Activated naive CD8-positive, alpha-beta T cell treated with anti-CD3 and anti-CD28 coated beads, Interleukin-2, amount 10 ng/mL, durations not matched to agents 7 days and 5 days (primary cell): ENCODE measurements around the gene MACROD2. TPM values are rescaled to one million over a fixed set of nuclear protein-coding genes. Genes with fewer than 3 reads are reported as not detected.
"Not testable (repeated sequence)": the region's sequence is repeated elsewhere in the genome, so short reads cannot be mapped to it uniquely, and the experiment has no call there.

ENCODE experiments used
- ATAC-seq: fragments of 150-1000 bp; cut with Tn5 transposase; one replicate; pipeline ENCODE4 v1.10.0; 2021; ENCODE audit warnings: low read depth, moderate library complexity
- POLR2A ChIA-PET: fragments of 350-600 bp; sonication (Branson Sonifier 250); formaldehyde crosslinking; loops from one replicate; lab custom pipeline; 2021; ENCODE audit warnings: antibody characterized with exemption; lab: Charles Lee
- DNase-seq: peaks from one replicate; pipeline ENCODE4 v3.0.0; 2021
- H3K27ac Mint-ChIP-seq: one replicate; pipeline ENCODE4 v1.8.0; 2022; ENCODE audit warnings: mild to moderate bottlenecking, mixed read lengths
- H3K27me3 Mint-ChIP-seq: one replicate; pipeline ENCODE4 v1.8.0; 2022; ENCODE audit warnings: mild to moderate bottlenecking, moderate library complexity, mixed read lengths
- H3K36me3 Mint-ChIP-seq: one replicate; pipeline ENCODE4 v1.8.0; 2021; ENCODE audit warnings: mild to moderate bottlenecking, mixed read lengths
- H3K4me1 Mint-ChIP-seq: one replicate; pipeline ENCODE4 v1.8.0; 2021; ENCODE audit warnings: mixed read lengths
- H3K4me3 Mint-ChIP-seq: one replicate; pipeline ENCODE4 v1.8.0; 2022; ENCODE audit warnings: mild to moderate bottlenecking, moderate library complexity, mixed read lengths
- H3K9me3 Mint-ChIP-seq: one replicate; pipeline ENCODE4 v1.8.0; 2021; ENCODE audit warnings: mixed read lengths
- total RNA-seq, 2 experiments: library from RNA; stranded (reverse); gene quantifications; one replicate each; pipeline ENCODE4 v1.2.3, GENCODE V29; 2021

The MACROD2 gene
- total RNA-seq, 2 experiments from 2014 or later: not detected

DNA sequence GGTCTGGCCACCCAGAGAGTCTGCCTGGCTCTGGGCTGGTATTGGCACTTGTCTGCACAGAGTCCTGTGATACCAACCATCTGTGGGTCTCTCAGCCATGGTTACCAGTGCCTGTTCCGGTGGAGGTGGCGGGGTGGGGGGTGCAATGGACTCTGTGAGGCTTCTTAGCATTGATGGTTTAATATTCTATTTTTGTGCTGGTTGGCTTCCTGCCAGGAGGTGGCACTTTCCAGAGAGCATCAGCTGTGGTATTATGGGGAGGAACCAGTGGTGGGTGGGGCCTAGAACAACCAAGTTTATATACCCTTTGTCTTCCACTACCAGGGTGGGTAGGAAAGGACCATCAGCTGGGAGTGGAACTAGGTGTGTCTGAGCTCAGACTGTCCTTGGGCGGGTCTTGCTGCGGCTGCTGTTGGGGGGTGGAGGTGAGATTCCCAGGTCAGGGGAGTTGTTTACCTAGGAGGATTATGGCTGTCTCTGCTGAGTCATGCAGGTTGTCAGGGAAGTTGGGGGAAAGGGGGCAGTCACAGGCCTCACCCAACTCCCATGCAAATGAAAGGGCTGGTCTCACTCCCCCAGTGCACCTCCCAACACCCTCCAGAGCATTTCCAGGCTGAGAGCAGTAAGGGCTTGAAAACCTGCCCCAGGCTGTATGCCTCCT is 224.6 kb downstream of the MACROD2 start:
- H3K36me3 Mint-ChIP-seq: no peaks in the 10 kb centered on the region
- no peak for ATAC-seq
- DNase-seq: no peak
- H3K9me3 Mint-ChIP-seq: peaks cover 6% of the 10 kb centered on the region
- H3K27me3 Mint-ChIP-seq: no peaks in the 10 kb centered on the region
- no peak overlapping the region for H3K27ac Mint-ChIP-seq
- H3K4me1 Mint-ChIP-seq: no peaks in the 10 kb centered on the region
- POLR2A ChIA-PET: no interaction called here
- no peak overlapping the region for H3K4me3 Mint-ChIP-seq

- Mint-ChIP-seq H3K9me3 (peaks cover 4% of the 10 kb centered on the region), H3K27me3 (no peaks in the 10 kb centered on the region), H3K4me3 (no peak overlapping the region), H3K36me3 (no peaks in the 10 kb centered on the region), H3K27ac (no peak overlapping the region), H3K4me1 (no peaks in the 10 kb centered on the region)
- no peak for ATAC-seq
- no peak for DNase-seq
- POLR2A ChIA-PET: no interaction called here
Measured at GRCh38 chr20:14220986-14221385, 225.7 kb downstream of the MACROD2 start.

GRCh38 chr20:14223806-14224205 is 228.5 kb downstream of the MACROD2 start:
- no peak for ATAC-seq
- Mint-ChIP-seq H3K36me3 (no peaks in the 10 kb centered on the region), H3K27ac (no peak overlapping the region), H3K27me3 (no peaks in the 10 kb centered on the region), H3K9me3 (peaks cover 4% of the 10 kb centered on the region), H3K4me1 (no peaks in the 10 kb centered on the region), H3K4me3 (no peak overlapping the region)
- POLR2A ChIA-PET: no interaction called here
- DNase-seq: no peak

- POLR2A ChIA-PET, H3K27me3 Mint-ChIP-seq, H3K36me3 Mint-ChIP-seq, H3K9me3 Mint-ChIP-seq, H3K27ac Mint-ChIP-seq, DNase-seq, ATAC-seq, H3K4me3 Mint-ChIP-seq, H3K4me1 Mint-ChIP-seq: not testable (repeated sequence)
Measured at GRCh38 chr20:14226051-14227049, 231.0 kb downstream of the MACROD2 start.

GRCh38 chr20:14232650-14233049 is 237.3 kb downstream of the MACROD2 start:
- POLR2A ChIA-PET: no interaction called here
- H3K4me1 Mint-ChIP-seq: no peaks in the 10 kb centered on the region
- H3K4me3 Mint-ChIP-seq: no peak overlapping the region
- H3K36me3 Mint-ChIP-seq: no peaks in the 10 kb centered on the region
- DNase-seq: no peak
- no peak for ATAC-seq
- H3K9me3 Mint-ChIP-seq: no peaks in the 10 kb centered on the region
- no peaks in the 10 kb centered on the region for H3K27me3 Mint-ChIP-seq
- H3K27ac Mint-ChIP-seq: no peak overlapping the region

DNA sequence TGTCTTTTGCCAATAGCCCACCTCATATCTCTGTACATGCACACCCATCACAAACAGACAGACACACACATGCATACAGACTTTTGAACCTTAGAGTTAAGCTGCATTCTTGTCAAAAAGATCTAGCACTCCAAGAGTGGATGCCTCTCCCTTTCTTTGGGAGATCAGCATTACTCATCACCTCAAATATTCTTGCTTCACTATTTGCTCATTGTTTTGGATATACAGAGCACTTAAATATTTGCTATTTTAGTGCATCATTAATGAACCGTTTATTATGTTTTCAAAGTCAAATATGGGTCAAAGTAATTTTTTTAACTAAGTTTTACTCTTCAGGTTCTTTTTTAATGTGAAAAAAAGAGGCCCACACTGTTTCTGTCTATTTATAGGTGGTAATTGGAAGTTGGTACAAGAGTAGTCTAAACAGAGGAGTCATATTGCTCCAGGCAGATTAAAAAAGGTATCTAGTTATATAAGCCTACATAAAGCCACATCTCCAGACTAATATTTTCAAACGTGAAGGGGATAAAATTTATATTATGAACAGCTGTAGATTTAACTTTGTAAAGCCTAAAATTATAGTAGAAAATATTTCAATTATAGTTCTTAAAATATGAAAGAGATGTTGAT is 239.5 kb downstream of the MACROD2 start:
- H3K9me3 Mint-ChIP-seq: no peaks in the 10 kb centered on the region
- POLR2A ChIA-PET: no interaction called here
- ATAC-seq (no peak), DNase-seq (no peak)
- no peak overlapping the region for H3K4me3 Mint-ChIP-seq
- no peaks in the 10 kb centered on the region for H3K36me3 Mint-ChIP-seq
- H3K4me1 Mint-ChIP-seq: no peaks in the 10 kb centered on the region
- H3K27me3 Mint-ChIP-seq: no peaks in the 10 kb centered on the region
- H3K27ac Mint-ChIP-seq: no peak overlapping the region

GRCh38 chr20:14235355-14235754 is 240.0 kb downstream of the MACROD2 start:
- Mint-ChIP-seq H3K36me3 (no peaks in the 10 kb centered on the region), H3K27ac (no peak overlapping the region), H3K4me3 (no peak overlapping the region), H3K4me1 (no peaks in the 10 kb centered on the region), H3K27me3 (no peaks in the 10 kb centered on the region), H3K9me3 (no peaks in the 10 kb centered on the region)
- POLR2A ChIA-PET: interaction anchor here (0.6 kb wide), 1 partner anchor 12 kb away, joined by 6 read pairs; no protein-coding TSS in a partner anchor
- ATAC-seq (no peak), DNase-seq (no peak)

- DNase-seq (no peak), ATAC-seq (no peak)
- no peaks in the 10 kb centered on the region for H3K27me3 Mint-ChIP-seq
- POLR2A ChIA-PET: no interaction called here
- no peaks in the 10 kb centered on the region for H3K36me3 Mint-ChIP-seq
- no peaks in the 10 kb centered on the region for H3K9me3 Mint-ChIP-seq
- H3K4me1 Mint-ChIP-seq: no peaks in the 10 kb centered on the region
- H3K27ac Mint-ChIP-seq: no peak overlapping the region
- no peak overlapping the region for H3K4me3 Mint-ChIP-seq
Measured at GRCh38 chr20:14245368-14245970, 250.2 kb downstream of the MACROD2 start.

DNA sequence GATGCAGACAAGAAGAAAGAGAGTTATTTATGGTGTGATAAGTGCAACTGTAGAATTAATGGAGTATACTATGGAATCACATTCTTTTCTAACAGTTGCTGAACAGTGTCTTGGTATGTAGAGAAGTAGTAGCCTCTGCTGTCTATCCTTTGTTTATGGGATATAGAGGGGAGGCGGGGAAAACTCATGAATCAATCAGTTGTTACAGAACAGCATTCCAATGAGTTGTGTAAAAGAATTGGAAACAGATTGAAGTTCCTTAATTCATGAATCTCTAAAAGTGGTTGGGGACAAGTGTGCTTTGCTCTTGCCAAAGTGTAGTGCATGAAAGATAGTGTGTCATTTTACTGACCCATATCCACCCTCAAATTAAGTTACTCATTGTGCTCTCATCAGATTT is 264.4 kb downstream of the MACROD2 start:
- Mint-ChIP-seq H3K9me3 (peaks cover 4% of the 10 kb centered on the region), H3K27ac (no peak overlapping the region), H3K27me3 (no peaks in the 10 kb centered on the region), H3K4me1 (no peaks in the 10 kb centered on the region), H3K36me3 (no peaks in the 10 kb centered on the region), H3K4me3 (no peak overlapping the region)
- ATAC-seq: no peak
- POLR2A ChIA-PET: no interaction called here
- DNase-seq: no peak

DNA sequence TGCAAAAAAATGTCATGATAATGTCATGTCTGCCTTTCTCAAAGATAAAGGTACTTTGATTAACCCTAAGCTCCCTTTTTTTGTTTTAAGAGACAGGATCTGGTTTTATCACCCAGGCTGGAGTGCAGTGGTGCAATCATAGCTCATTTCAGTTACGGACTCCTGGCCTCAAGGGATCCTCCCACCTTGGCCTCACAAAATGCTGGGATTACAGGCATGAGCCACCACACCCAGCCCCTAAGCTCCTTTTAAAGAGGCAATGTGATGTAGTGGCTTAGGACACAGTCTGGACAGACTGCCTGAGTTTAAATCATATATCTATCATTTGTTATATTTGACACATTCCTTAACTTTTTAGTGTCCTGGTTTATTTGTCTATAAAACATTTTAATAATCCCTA is 265.1 kb downstream of the MACROD2 start:
- no peaks in the 10 kb centered on the region for H3K36me3 Mint-ChIP-seq
- H3K9me3 Mint-ChIP-seq: peaks cover 4% of the 10 kb centered on the region
- POLR2A ChIA-PET: no interaction called here
- DNase-seq (no peak), ATAC-seq (no peak)
- no peaks in the 10 kb centered on the region for H3K4me1 Mint-ChIP-seq
- H3K27ac Mint-ChIP-seq: no peak overlapping the region
- no peaks in the 10 kb centered on the region for H3K27me3 Mint-ChIP-seq
- no peak overlapping the region for H3K4me3 Mint-ChIP-seq

GRCh38 chr20:14264869-14265268 is 269.6 kb downstream of the MACROD2 start:
- Mint-ChIP-seq H3K4me3 (no peak overlapping the region), H3K27me3 (no peaks in the 10 kb centered on the region), H3K27ac (no peak overlapping the region), H3K9me3 (peaks cover 1% of the 10 kb centered on the region), H3K36me3 (no peaks in the 10 kb centered on the region), H3K4me1 (no peaks in the 10 kb centered on the region)
- no peak for ATAC-seq
- POLR2A ChIA-PET: no interaction called here
- no peak for DNase-seq

DNA sequence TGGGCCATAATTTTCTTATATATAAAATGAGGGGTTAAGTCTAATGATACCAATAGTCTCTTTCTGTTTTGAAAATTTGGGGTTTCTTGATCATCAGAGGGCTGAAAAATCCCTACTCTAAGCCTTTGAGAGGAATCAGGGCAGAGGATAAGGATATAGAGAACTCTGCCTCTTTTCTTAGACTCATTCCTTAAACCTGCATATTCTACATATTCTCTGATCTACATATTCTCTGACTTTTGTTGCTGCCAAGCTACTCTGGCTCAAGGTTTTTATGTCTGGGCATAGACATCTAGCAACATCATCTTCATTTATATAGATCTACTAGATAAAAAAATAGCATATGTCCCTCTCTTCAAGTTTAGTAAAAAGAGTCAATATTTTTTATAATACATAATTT is 270.9 kb downstream of the MACROD2 start:
- Mint-ChIP-seq H3K9me3 (peaks cover 1% of the 10 kb centered on the region), H3K4me1 (no peaks in the 10 kb centered on the region), H3K36me3 (no peaks in the 10 kb centered on the region), H3K4me3 (no peak overlapping the region), H3K27ac (no peak overlapping the region), H3K27me3 (no peaks in the 10 kb centered on the region)
- POLR2A ChIA-PET: no interaction called here
- no peak for DNase-seq
- ATAC-seq: no peak

GRCh38 chr20:14270751-14271150 is 275.4 kb downstream of the MACROD2 start:
- H3K9me3 Mint-ChIP-seq, POLR2A ChIA-PET, H3K4me1 Mint-ChIP-seq, DNase-seq, H3K27me3 Mint-ChIP-seq, H3K27ac Mint-ChIP-seq, H3K4me3 Mint-ChIP-seq, H3K36me3 Mint-ChIP-seq, ATAC-seq: not testable (repeated sequence)
